ELR (cell line): ENCODE data around the gene CRYGN.

ENCODE experiments used
- DNase-seq: peaks from one replicate; pipeline ENCODE4 v3.0.0-alpha.2; 2015; ENCODE audit warnings: low read depth

CRYGN gene, protein sequence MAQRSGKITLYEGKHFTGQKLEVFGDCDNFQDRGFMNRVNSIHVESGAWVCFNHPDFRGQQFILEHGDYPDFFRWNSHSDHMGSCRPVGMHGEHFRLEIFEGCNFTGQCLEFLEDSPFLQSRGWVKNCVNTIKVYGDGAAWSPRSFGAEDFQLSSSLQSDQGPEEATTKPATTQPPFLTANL

DNA sequence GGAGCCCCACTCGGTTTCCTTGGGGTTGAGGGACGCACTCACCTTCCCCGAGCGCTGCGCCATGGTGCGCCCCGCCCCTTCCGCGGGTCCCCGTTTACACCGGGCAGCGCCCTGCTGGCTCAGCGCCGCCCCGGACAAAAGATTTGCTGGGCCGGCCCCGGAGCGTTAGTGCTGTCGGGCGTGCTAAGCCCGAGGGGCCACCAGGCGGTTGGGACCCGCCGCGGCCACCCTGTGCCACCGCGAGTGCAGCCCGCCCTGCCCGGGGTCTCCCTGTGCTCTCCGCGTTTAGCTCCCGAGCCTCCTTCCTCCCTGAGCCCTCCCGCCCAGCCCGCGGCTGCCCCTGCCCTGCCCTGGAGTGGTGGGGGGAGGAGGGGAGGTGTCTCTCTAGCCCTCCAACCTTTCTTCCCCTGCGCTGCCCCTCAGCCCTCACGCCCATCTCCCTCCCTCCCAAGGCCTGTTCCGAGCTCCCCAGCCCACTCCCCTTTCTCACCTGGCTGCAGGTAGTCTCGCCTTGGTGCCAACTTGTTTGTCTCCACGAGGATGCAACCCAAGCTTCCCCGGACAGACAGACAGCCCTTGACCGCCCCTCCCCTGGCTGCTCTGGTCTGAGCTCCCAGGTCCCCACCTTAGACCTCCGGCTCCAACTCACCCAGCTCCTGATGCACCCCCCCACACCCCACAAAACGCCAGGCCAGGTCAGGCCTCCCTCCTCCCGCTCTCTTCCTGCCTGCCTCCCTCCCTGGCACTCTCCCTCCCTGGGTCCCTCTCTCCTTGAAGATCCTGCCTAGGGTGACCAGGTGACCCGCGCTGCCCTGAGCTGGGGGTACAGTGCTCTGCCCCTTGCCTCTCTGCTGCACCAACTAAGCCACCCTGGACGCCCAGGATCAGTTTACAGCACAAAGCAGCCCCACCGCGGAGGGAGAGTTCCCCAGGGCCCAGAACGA lies at the start of gene CRYGN:
TSS of gene CRYGN (minus strand) at position 287 of the 944 bp plus-strand sequence. CDS start at position 63, 224 bp downstream.
- no peak for DNase-seq

DNA sequence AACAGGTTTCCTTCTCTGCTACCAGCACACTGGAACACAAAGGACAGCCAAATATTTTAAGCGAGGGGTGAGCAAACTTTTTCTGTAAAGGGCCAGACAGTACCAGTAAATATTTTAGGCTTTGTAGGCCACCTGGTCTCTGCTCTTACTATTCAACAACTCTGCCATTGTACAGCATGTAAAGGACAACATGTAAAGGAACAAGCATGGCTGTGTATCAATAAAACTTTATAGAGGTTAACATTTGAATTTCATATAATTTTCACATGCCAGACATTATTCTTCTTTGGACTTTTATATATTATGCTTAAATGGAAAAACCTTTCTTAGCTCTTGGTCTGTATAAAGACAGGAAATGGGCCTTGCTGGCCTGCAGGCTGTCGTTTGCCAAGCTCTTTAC lies 49.6 kb upstream of the CRYGN start:
- no peak for DNase-seq

GRCh38 chr7:151488096-151488495 lies 48.2 kb upstream of the CRYGN start:
- no peak for DNase-seq

GRCh38 chr7:151487228-151487627 lies 47.3 kb upstream of the CRYGN start:
- no peak for DNase-seq

- DNase-seq, result no peak
These were observed 46.1 kb upstream of the CRYGN start for GRCh38 chr7:151486074-151486473.

DNA sequence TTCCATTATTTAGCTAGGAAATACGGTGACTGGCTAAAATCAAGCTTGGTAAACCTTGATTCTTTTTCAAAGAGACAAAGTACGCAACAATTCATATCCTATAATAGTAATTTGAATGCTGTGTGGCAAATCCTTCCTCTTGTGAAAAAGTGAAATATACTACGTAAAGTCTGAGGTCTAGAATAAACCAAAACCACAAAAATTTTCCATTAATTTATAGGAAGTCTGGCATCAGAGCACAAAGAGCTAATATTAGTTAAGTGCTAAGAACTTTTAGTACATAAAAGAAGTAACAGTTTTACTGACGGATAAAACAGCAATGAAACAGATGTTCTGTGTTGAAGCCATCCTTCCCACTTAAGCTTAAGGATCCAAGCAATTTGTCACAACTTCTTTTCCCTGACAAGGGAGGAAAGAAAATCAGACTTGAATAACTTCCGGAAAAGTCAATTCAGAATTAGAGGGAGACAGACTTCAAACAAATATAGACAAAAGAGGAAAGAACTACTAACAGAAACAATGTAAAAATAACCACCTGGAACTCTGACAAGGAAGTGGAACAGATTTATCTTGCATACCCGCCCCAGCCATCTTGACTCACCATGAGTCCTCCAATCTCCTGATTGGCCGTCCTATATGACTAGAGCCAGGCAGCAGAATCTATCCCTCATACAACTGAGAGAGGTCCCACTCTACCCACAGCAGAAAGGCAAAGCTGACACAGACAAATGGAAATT lies 45.2 kb upstream of the CRYGN start:
- DNase-seq, result peak; percentile 87

DNA sequence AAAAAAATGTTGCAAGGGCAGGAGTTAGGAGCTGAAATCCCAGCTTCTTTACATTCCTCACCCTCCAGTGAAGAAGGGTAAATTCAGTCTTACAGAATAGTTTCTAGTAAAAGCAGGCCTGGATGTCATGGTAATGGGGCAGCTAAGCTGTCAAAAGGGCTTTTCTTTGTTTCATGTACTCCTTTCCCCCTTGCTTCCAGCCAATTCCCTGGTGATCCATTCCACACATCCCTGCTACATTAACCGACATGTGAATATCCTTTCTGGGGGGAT lies 43.7 kb upstream of the CRYGN start:
- DNase-seq, result no peak

- DNase-seq, result no peak
These were observed 43.2 kb upstream of the CRYGN start for GRCh38 chr7:151482883-151483710.

DNA sequence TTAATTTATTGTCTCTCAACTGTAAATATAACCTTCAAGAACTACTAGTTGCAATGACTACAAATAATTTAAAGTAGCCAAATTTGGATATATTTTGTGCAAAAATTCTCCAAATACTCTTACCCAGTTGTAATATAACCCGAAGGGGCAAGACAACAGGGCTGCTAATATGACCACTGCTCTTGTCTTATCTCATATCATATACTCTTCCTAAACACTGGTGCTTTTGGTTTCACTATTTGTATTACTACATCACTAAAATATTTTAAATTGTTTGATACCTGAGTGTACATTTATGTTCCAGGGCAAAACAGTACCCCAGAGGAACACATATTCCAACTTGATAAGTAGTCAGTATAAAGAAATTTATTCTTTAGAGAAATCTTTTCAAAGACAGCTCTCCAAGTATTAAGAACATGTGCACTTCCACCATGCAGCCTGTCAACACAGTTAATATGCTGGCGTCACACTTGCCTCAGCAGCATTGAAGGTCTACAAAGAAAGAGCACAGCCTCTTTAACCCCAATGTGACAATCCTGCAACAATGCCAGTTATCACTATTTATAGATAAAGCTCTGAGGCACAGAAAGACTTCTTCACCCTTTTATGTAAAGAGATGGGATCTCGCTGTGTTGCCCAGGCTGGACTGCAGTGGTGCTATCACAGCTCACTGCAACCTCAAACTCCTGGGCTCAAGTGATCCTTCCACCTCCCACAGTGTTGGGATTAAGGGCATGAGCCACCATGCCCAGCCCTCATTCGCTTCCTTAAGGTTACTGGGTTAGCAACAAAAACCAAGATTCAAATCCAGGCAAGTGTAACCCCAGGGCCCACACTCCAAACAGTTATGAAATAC lies 41.9 kb upstream of the CRYGN start:
- DNase-seq, result no peak

GRCh38 chr7:151477867-151478266 lies 37.9 kb upstream of the CRYGN start:
- no peak for DNase-seq

- DNase-seq, result no peak
These were observed 32.9 kb upstream of the CRYGN start for GRCh38 chr7:151472644-151473380.

- no peak for DNase-seq
These were observed 30.8 kb upstream of the CRYGN start for GRCh38 chr7:151470711-151471110.

DNA sequence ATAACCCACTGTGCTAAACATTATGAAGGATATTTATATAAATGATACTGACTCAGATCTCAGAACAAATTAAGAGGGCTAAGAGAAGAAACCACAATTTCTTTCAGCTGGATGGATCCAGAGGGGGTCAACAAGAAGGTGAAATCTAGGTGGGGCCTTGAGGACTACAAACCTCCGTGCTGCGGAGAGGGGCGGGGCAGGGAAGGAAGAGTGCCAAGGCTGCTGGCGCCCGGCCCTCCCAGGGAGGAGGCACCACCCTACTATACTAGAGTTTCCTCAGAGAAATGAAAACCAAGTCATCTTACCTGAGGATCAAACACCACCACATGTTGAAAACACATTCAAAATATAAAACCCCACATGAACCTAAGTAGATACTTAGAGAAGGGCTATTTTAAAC lies 29.3 kb upstream of the CRYGN start:
- no peak for DNase-seq

DNA sequence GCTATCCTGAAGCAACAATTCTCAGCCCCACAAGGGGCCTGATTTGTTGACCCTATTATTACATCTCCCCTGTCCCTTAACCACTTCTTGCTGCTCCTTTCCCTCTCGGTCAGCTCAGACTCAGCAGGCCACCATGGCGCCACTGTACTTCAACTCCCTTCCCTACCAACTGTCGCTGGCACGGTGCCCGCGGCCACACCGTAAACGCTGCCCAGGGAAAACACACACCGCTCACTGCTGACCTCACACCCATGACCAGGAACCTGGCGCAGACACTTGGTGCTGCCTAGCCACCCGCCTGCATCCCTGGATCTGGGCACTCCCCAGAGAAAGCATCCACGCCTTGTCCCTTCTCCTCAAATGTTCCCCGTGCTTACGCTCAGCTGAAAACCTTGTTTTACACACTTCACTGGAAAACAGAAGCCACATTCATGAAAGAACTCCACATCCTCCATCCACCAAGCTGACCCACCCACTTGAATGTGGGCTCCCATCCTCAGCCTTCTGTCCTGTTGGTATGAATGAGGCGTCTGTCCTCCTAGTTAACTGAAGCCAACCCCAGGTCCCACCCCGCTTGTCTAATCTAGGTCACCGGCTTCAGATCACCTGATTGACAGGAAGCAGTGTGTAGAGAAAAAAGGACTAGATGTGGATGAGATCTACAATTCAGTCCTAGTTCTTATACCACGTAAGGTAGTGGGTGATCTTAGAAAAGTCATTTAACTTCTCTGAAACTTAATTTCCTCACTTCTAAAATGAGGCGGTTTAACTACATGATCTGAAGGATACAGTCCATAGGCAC lies 28.5 kb upstream of the CRYGN start:
- DNase-seq, result no peak

- DNase-seq, result no peak
These were observed 25.2 kb upstream of the CRYGN start for GRCh38 chr7:151465169-151465568.

DNA sequence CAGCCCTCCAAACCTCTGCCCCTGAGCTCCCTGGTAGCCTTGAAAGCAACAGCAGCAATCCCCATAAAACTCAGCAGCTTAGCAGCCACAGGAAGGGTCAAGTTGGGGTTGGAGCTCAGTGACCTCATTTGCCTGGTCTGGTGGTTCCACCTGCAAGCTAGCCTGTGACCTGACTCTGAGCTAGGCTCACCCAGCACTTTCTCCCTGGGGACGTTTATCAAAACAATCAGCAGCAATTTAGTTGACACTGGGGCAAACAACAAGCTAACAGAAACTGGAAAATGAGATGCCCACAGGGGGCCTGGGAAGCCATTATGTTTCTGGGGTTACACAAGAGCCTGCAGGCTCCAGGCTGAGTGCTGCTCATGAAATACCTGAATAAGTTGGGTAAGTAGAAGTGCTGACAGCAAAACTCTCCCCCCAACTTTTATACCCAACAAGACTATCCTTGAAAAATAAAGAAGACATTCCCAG lies 22.4 kb upstream of the CRYGN start:
- DNase-seq, result no peak

DNA sequence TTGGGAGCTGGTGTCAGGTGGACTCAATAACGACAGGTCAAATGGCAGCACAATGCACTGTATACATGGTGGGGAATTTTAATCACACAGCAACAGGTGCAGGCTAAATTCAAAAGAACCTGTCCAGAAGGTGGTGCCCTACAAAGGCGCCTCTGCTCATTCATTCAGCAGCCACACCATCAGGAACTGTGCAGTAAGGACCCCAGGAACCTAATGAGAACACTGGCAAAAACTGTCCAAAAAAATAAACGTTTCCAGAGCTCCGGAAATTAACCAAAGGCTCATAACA lies 21.9 kb upstream of the CRYGN start:
- no peak for DNase-seq

DNA sequence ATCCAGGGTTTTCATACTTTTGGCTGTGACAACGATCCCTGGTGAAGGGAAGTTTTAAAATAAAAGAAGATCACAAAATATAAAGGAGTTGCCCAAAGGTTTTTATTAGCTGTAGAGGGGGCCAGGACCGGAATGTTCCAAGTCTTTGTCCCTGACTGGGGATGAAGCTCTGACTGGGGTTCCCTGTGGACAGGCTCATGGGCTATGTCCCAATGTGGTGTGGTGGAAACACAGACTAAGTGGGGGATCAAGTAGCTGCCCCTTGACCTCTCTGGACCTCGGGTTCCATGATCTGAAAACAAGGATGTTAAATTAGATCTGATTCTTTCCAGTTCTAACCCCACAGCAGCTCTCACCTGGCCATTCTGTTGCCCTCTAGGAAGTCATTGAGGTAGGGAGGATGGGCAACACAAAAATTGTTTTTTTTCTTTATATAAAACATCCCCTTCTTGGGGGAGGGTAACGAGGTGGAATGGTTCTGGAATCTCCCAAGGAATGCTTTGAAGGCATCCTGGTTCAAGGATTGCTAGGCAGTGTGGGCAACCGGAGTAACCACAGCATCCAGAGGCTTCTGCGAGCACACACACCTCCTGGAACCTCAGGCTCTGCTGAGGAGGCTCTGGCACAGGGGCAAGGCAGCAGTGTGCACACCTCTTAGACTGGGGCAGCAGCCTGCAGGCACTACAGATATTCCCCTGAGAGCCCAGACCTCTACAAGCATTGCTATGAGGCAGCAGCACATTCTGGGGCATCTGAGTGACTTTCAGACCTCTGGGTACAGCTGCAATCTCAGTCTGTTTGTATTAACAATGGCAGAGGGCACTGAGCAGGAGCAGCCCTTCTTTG lies 21.4 kb upstream of the CRYGN start:
- no peak for DNase-seq

DNA sequence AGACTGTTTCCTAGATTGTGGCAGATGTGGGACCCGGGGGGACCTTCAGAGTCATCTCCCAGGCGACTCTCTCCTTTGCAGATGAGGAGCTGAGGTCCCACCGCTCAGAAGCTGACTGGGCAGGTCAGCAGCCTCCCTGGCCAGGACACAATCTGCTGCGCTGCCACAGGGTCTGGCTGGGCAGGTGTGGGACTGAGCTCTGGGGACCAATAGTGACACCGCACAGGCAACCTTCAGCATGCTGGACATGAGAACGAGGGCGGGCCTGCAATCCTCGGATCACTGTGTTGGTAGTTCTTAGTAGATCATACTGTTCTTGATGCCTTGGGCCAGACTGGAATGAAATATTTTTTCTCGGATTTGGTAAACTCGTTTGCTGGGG lies 20.5 kb upstream of the CRYGN start:
- DNase-seq, result no peak
